Memory B cell (primary cell): Measurements from ENCODE around the gene ATP13A3.

Source experiments
- ATAC-seq: fragments of 150-1000 bp; cut with Tn5 transposase; 2 replicates; pipeline ENCODE4 v1.10.0; 2021; ENCODE audit warnings: low read depth, mild to moderate bottlenecking, moderate library complexity
- DNase-seq, 2 donors: peaks; one replicate each; pipeline ENCODE4 v3.0.0; 2022; ENCODE audit warnings: low spot score in 2 of 2
- H3K27ac Mint-ChIP-seq: one replicate; pipeline ENCODE4 v1.8.0; 2022; ENCODE audit warnings: mild to moderate bottlenecking, moderate library complexity, mixed read lengths
- H3K27me3 Mint-ChIP-seq: one replicate; pipeline ENCODE4 v1.8.0; 2022; ENCODE audit warnings: mixed read lengths
- H3K36me3 Mint-ChIP-seq: one replicate; pipeline ENCODE4 v1.8.0; 2022; ENCODE audit warnings: mild to moderate bottlenecking, mixed read lengths
- H3K4me1 Mint-ChIP-seq: one replicate; pipeline ENCODE4 v1.8.0; 2022; ENCODE audit warnings: mixed read lengths
- H3K4me3 Mint-ChIP-seq: one replicate; pipeline ENCODE4 v1.8.0; 2022; ENCODE audit warnings: mild to moderate bottlenecking, moderate library complexity, mixed read lengths
- H3K9me3 Mint-ChIP-seq: one replicate; pipeline ENCODE4 v1.8.0; 2022; ENCODE audit warnings: mixed read lengths

The ATP13A3 gene

GRCh38 chr3:194455481-194455880 lies 31.3 kb downstream of the ATP13A3 start:
- Mint-ChIP-seq H3K27ac (no peak overlapping the region), H3K4me3 (no peak overlapping the region), H3K36me3 (peaks cover 18% of the 10 kb centered on the region), H3K27me3 (no peaks in the 10 kb centered on the region), H3K4me1 (peaks cover 3% of the 10 kb centered on the region), H3K9me3 (no peaks in the 10 kb centered on the region)
- DNase-seq (no peak), ATAC-seq (no peak)

- no peak for DNase-seq
- peaks cover 10% of the 10 kb centered on the region for H3K4me1 Mint-ChIP-seq
- H3K27ac Mint-ChIP-seq, result no peak overlapping the region
- ATAC-seq, result no peak
- H3K4me3 Mint-ChIP-seq, result no peak overlapping the region
- H3K9me3 Mint-ChIP-seq, result no peaks in the 10 kb centered on the region
- H3K27me3 Mint-ChIP-seq, result no peaks in the 10 kb centered on the region
- H3K36me3 Mint-ChIP-seq, result peaks cover 35% of the 10 kb centered on the region
Measured at GRCh38 chr3:194450341-194450740, 36.5 kb downstream of the ATP13A3 start.

- Mint-ChIP-seq H3K36me3 (peaks cover 35% of the 10 kb centered on the region), H3K27ac (no peak overlapping the region), H3K4me3 (no peak overlapping the region), H3K4me1 (peaks cover 10% of the 10 kb centered on the region), H3K27me3 (no peaks in the 10 kb centered on the region), H3K9me3 (no peaks in the 10 kb centered on the region)
- no peak for ATAC-seq
- no peak for DNase-seq
Measured at GRCh38 chr3:194449913-194450312, 36.9 kb downstream of the ATP13A3 start.

- peaks cover 39% of the 10 kb centered on the region for H3K36me3 Mint-ChIP-seq
- DNase-seq, result no peak
Measured at GRCh38 chr3:194447657-194448056, 39.1 kb downstream of the ATP13A3 start.

GRCh38 chr3:194447161-194447560 lies 39.6 kb downstream of the ATP13A3 start:
- DNase-seq (no peak), ATAC-seq (no peak)
- H3K27me3 Mint-ChIP-seq, result no peaks in the 10 kb centered on the region
- H3K9me3 Mint-ChIP-seq, result no peaks in the 10 kb centered on the region
- peaks cover 38% of the 10 kb centered on the region for H3K36me3 Mint-ChIP-seq
- H3K4me1 Mint-ChIP-seq, result peaks cover 10% of the 10 kb centered on the region
- H3K4me3 Mint-ChIP-seq, result no peak overlapping the region
- H3K27ac Mint-ChIP-seq, result no peak overlapping the region

More at GRCh38 chr3:194447657-194448056, 39.1 kb downstream of the ATP13A3 start:
- no peak for ATAC-seq
- no peaks in the 10 kb centered on the region for H3K9me3 Mint-ChIP-seq
- H3K4me3 Mint-ChIP-seq, result no peak overlapping the region
- peaks cover 10% of the 10 kb centered on the region for H3K4me1 Mint-ChIP-seq
- H3K27me3 Mint-ChIP-seq, result no peaks in the 10 kb centered on the region
- H3K27ac Mint-ChIP-seq, result no peak overlapping the region

- Mint-ChIP-seq H3K27ac (no peak overlapping the region), H3K9me3 (no peaks in the 10 kb centered on the region), H3K4me1 (peaks cover 8% of the 10 kb centered on the region), H3K4me3 (no peak overlapping the region), H3K27me3 (no peaks in the 10 kb centered on the region), H3K36me3 (peaks cover 41% of the 10 kb centered on the region)
- ATAC-seq (no peak), DNase-seq (no peak)
Measured at GRCh38 chr3:194446754-194447153, 40.0 kb downstream of the ATP13A3 start.

- ATAC-seq (peak; percentile 34), DNase-seq (no peak)
- Mint-ChIP-seq H3K36me3 (peaks cover 38% of the 10 kb centered on the region), H3K27me3 (no peaks in the 10 kb centered on the region), H3K9me3 (no peaks in the 10 kb centered on the region), H3K27ac (no peak overlapping the region), H3K4me1 (peaks cover 7% of the 10 kb centered on the region), H3K4me3 (no peak overlapping the region)
Measured at GRCh38 chr3:194446172-194446571, 40.6 kb downstream of the ATP13A3 start.

- DNase-seq (no peak), ATAC-seq (no peak)
- Mint-ChIP-seq H3K9me3 (no peaks in the 10 kb centered on the region), H3K4me1 (no peaks in the 10 kb centered on the region), H3K36me3 (peaks cover 39% of the 10 kb centered on the region), H3K27ac (no peak overlapping the region), H3K27me3 (no peaks in the 10 kb centered on the region), H3K4me3 (no peak overlapping the region)
Measured at GRCh38 chr3:194443901-194444300, 42.9 kb downstream of the ATP13A3 start.

GRCh38 chr3:194440756-194441155 lies 46.0 kb downstream of the ATP13A3 start:
- Mint-ChIP-seq H3K27ac (no peak overlapping the region), H3K27me3 (no peaks in the 10 kb centered on the region), H3K36me3 (peaks cover 38% of the 10 kb centered on the region), H3K4me1 (no peaks in the 10 kb centered on the region), H3K4me3 (no peak overlapping the region), H3K9me3 (no peaks in the 10 kb centered on the region)
- ATAC-seq, result no peak
- no peak for DNase-seq

- Mint-ChIP-seq H3K27me3 (no peaks in the 10 kb centered on the region), H3K36me3 (peaks cover 41% of the 10 kb centered on the region), H3K4me3 (no peak overlapping the region), H3K27ac (no peak overlapping the region), H3K4me1 (no peaks in the 10 kb centered on the region), H3K9me3 (no peaks in the 10 kb centered on the region)
- ATAC-seq, result no peak
- DNase-seq, result no peak
Measured at GRCh38 chr3:194439881-194440550, 46.8 kb downstream of the ATP13A3 start.

- Mint-ChIP-seq H3K9me3 (no peaks in the 10 kb centered on the region), H3K27ac (no peak overlapping the region), H3K36me3 (peaks cover 31% of the 10 kb centered on the region), H3K4me1 (no peaks in the 10 kb centered on the region), H3K4me3 (no peak overlapping the region), H3K27me3 (no peaks in the 10 kb centered on the region)
- no peak for ATAC-seq
- DNase-seq, result no peak
Measured at GRCh38 chr3:194434503-194434902, 52.3 kb downstream of the ATP13A3 start.

- Mint-ChIP-seq H3K4me1 (no peaks in the 10 kb centered on the region), H3K27ac (no peak overlapping the region), H3K4me3 (no peak overlapping the region), H3K9me3 (no peaks in the 10 kb centered on the region), H3K27me3 (no peaks in the 10 kb centered on the region), H3K36me3 (peaks cover 29% of the 10 kb centered on the region)
- DNase-seq, result no peak
- no peak for ATAC-seq
Measured at GRCh38 chr3:194431554-194431953, 55.2 kb downstream of the ATP13A3 start.

GRCh38 chr3:194425399-194425798 lies 61.4 kb downstream of the ATP13A3 start:
- Mint-ChIP-seq H3K27ac (no peak overlapping the region), H3K4me1 (no peaks in the 10 kb centered on the region), H3K9me3 (no peaks in the 10 kb centered on the region), H3K27me3 (no peaks in the 10 kb centered on the region), H3K4me3 (no peak overlapping the region), H3K36me3 (peaks cover 21% of the 10 kb centered on the region)
- no peak for ATAC-seq
- no peak for DNase-seq

GRCh38 chr3:194424953-194425352 lies 61.8 kb downstream of the ATP13A3 start:
- Mint-ChIP-seq H3K4me3 (no peak overlapping the region), H3K27me3 (no peaks in the 10 kb centered on the region), H3K27ac (no peak overlapping the region), H3K4me1 (no peaks in the 10 kb centered on the region), H3K36me3 (peaks cover 19% of the 10 kb centered on the region), H3K9me3 (no peaks in the 10 kb centered on the region)
- ATAC-seq (no peak), DNase-seq (no peak)

- ATAC-seq, result no peak
- no peak overlapping the region for H3K4me3 Mint-ChIP-seq
- H3K27ac Mint-ChIP-seq, result no peak overlapping the region
- no peaks in the 10 kb centered on the region for H3K4me1 Mint-ChIP-seq
- no peaks in the 10 kb centered on the region for H3K9me3 Mint-ChIP-seq
- H3K27me3 Mint-ChIP-seq, result no peaks in the 10 kb centered on the region
- H3K36me3 Mint-ChIP-seq, result peaks cover 17% of the 10 kb centered on the region
- DNase-seq, result no peak
Measured at GRCh38 chr3:194424373-194424772, 62.4 kb downstream of the ATP13A3 start.
